ENCODE data around the gene IL1RAPL1. TPM values are rescaled to one million over a fixed set of nuclear protein-coding genes. Genes with fewer than 3 reads are reported as not detected.

IL1RAPL1 gene
- total and polyA plus RNA-seq, 2 experiments from 2014 or later: 0.18 to 0.49 TPM

GRCh38 chrX:29434939-29435338, 847.7 kb downstream of the IL1RAPL1 start:
- no peaks in the 10 kb centered on the region for H3K27me3 Mint-ChIP-seq (ENCODE audit: insufficient read depth, low read depth, poor library complexity)
- DNase-seq (ENCODE audit: low spot score) (no peak), ATAC-seq (no peak)
- H3K79me2 ChIP-seq (replicated peaks; ENCODE audit: insufficient read depth): no peaks in the 10 kb centered on the region
- no peaks in the 10 kb centered on the region for H3K4me1 Mint-ChIP-seq
- TF ChIP-seq CREB1 (CRISPR knock-in tag; IDR thresholded peaks at IDR 0.05; ENCODE audit: low read depth) (no peak), POLR2AphosphoS5 (IDR thresholded peaks at IDR 0.05; ENCODE audit: low read depth) (no peak), STAT1 (IDR thresholded peaks at IDR 0.05; ENCODE audit: unreplicated experiment) (no peak), REST (IDR thresholded peaks at IDR 0.05; ENCODE audit: unreplicated experiment) (no peak), EZH2 (IDR thresholded peaks at IDR 0.05; ENCODE audit: low read depth, unreplicated experiment) (no peak)
- no peaks in the 10 kb centered on the region for H4K20me1 ChIP-seq (replicated peaks; ENCODE audit: insufficient read depth)
- H3K9me3 Mint-ChIP-seq: no peaks in the 10 kb centered on the region; the same call in 2 of the 3 replicates
- no peak overlapping the region for H3K27ac ChIP-seq (ENCODE audit: low read depth)
- no peaks in the 10 kb centered on the region for H3F3A ChIP-seq (replicated peaks; ENCODE audit: low read depth)
- no peaks in the 10 kb centered on the region for H3K36me3 ChIP-seq (ENCODE audit: insufficient read depth)
- no peaks in the 10 kb centered on the region for H3K4me1 ChIP-seq (ENCODE audit: insufficient read depth)
- no peaks in the 10 kb centered on the region for H3K36me3 Mint-ChIP-seq (ENCODE audit: low read depth)
- H3K27me3 ChIP-seq (ENCODE audit: insufficient read depth): no peaks in the 10 kb centered on the region
- no peak overlapping the region for H3K4me2 ChIP-seq
- no peak overlapping the region for H3K27ac Mint-ChIP-seq
- no peak overlapping the region for H2AFZ ChIP-seq
- H3K4me3 Mint-ChIP-seq: no peak overlapping the region
- no peaks in the 10 kb centered on the region for H3K9me2 ChIP-seq (ENCODE audit: insufficient read depth)
- no peak overlapping the region for H3K4me3 ChIP-seq

- Histone ChIP-seq H3K27ac (ENCODE audit: low read depth) (no peak overlapping the region), H3K27me3 (ENCODE audit: insufficient read depth) (no peaks in the 10 kb centered on the region), H3K4me1 (ENCODE audit: insufficient read depth) (no peaks in the 10 kb centered on the region), H3F3A (replicated peaks; ENCODE audit: low read depth) (no peaks in the 10 kb centered on the region), H3K4me2 (no peak overlapping the region), H3K36me3 (ENCODE audit: insufficient read depth) (no peaks in the 10 kb centered on the region), H2AFZ (no peak overlapping the region), H3K9me2 (ENCODE audit: insufficient read depth) (no peaks in the 10 kb centered on the region), H4K20me1 (replicated peaks; ENCODE audit: insufficient read depth) (no peaks in the 10 kb centered on the region), H3K4me3 (no peak overlapping the region), H3K79me2 (replicated peaks; ENCODE audit: insufficient read depth) (no peaks in the 10 kb centered on the region)
- no peaks in the 10 kb centered on the region for H3K27me3 Mint-ChIP-seq (ENCODE audit: insufficient read depth, low read depth, poor library complexity)
- H3K4me1 Mint-ChIP-seq: no peaks in the 10 kb centered on the region
- no peaks in the 10 kb centered on the region for H3K36me3 Mint-ChIP-seq (ENCODE audit: low read depth)
- DNase-seq (ENCODE audit: low spot score) (no peak), ATAC-seq (no peak)
- H3K9me3 Mint-ChIP-seq: no peaks in the 10 kb centered on the region; the same call in 2 of the 3 replicates
- no peak overlapping the region for H3K27ac Mint-ChIP-seq
- H3K4me3 Mint-ChIP-seq: no peak overlapping the region
- TF ChIP-seq CTCF (conservative IDR thresholded peaks at IDR 0.05; ENCODE audit: low read depth in 2 of 2) (no peak), STAT1 (IDR thresholded peaks at IDR 0.05; ENCODE audit: unreplicated experiment) (no peak), CREB1 (CRISPR knock-in tag; IDR thresholded peaks at IDR 0.05; ENCODE audit: low read depth) (no peak), EZH2 (IDR thresholded peaks at IDR 0.05; ENCODE audit: low read depth, unreplicated experiment) (no peak), REST (IDR thresholded peaks at IDR 0.05; ENCODE audit: unreplicated experiment) (no peak)
Observed at GRCh38 chrX:29435396-29435795, 848.1 kb downstream of the IL1RAPL1 start.

All from GM23338 (cell line).